Stimulated activated CD4-positive, alpha-beta T cell treated with anti-CD3 and anti-CD28 coated beads, Interleukin-4, amount 100 ng/mL, for 48 hours (primary cell): Measurements from ENCODE around the gene RDH16.
"Not testable (repeated sequence)": the region's sequence is repeated elsewhere in the genome, so short reads cannot be mapped to it uniquely, and the experiment has no call there.

Source experiments
- DNase-seq, 2 donors: peaks; one replicate each; pipeline ENCODE4 v3.0.0-alpha.2; 2020; ENCODE audit warnings: low read depth in 2 of 2

The RDH16 gene

DNA sequence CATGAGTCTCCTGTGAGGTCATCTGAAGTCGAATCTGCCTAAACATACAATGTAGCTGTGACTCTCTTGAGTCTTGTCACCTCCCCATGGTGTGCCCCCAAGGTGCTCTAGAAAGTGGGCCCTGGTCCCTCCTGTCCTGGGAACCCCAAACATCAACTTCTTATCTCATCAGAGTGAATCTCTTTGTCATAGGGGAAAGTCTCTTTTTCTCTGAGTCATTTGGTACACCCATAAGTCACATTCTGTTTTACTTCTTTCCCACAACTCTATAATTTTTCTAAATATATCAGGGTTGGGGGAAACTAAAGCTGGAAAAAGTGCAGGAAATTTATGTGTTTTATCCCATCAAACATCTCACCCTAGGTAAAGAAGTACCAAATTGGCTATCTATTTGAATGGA is 36.1 kb downstream of the RDH16 start:
- DNase-seq: no peak

- not testable (repeated sequence) for DNase-seq
Measured at GRCh38 chr12:56918139-56918538, 39.3 kb downstream of the RDH16 start.

DNA sequence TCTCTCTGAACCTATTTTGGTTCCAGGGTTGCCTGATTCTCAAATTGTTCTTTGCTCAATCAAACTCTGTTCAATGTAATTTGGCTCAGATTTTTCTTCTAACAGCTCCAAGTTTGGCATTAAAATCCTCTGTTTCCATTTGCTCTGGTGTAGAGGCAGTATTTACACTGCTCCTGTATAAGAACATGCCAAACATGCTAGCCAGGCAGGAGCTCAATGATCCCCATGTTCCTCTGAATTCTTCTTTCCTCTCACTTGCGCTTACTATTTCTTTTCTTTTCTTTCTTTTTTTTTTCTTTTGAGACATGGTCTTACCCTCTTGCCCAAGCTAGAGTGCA is 40.4 kb downstream of the RDH16 start:
- no peak for DNase-seq

DNA sequence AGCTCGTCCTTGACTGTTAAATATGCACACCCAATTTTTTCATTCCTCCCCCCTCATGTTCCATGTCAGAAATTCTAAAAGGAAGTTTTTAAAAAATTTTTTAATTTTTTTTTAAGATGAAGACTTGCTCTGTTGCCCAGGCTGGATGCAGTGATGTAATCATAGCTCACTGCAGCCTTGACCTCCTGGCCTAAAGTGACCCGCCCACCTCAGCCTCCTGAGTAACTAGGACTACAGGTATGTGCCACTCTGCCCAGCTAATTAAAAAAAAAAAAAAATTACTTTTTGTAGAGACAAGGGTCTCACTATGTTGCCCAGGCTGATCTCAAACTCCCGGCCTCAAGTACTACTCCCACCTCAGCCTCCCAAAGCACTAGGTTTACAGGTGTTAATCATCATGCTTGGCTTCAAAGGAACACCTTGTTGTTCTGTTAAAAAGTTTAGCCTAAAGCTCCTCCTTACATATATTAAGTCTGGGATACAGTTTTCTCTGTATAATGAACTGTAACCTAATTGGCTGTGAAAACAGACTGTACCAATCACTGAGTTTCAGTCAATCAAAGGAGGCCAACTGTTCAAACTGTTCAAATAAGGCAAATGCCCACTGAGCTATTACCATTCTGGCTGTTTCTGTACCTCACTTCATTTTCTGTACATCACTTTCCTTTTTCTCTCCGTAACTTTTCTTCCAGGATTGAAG is 41.0 kb downstream of the RDH16 start:
- no peak for DNase-seq

DNA sequence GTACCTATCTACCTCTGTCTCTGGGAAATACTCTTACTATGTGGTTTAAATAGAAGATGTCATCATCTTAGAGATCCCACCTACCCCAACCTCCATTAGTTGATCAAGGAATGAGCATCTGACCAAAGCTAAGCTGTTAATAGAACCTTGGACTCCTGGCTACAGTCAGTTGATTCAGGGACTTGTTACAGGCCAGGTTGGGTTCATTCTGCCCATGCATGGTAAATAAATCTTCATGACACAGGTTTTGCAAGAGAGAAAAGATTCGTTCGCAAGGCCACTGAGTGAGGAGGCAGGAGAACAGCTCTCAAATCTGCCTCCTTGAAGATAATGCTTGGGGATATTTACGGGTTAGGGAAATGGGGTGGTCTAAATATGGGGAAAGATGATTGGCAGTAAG is 42.7 kb downstream of the RDH16 start:
- no peak for DNase-seq

DNA sequence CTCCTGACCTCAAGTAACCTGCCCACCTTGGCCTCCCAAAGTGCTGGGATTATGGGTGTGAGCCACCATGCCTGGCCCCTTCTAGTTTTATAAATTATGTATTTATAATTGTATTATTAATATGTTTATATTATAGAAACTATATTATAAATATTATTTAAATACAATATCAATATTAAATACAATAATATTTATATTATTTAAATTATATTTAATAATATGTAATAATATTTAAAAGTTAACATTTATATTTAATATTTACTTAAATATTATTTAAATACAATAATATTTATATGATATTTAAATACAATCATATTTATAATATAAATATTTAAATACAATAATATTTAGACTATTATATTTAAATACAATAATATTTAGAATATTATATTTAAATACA is 43.2 kb downstream of the RDH16 start:
- DNase-seq: no peak

GRCh38 chr12:56909403-56909802 is 48.0 kb downstream of the RDH16 start:
- DNase-seq: not testable (repeated sequence)

GRCh38 chr12:56908136-56908535 is 49.3 kb downstream of the RDH16 start:
- DNase-seq: no peak

DNA sequence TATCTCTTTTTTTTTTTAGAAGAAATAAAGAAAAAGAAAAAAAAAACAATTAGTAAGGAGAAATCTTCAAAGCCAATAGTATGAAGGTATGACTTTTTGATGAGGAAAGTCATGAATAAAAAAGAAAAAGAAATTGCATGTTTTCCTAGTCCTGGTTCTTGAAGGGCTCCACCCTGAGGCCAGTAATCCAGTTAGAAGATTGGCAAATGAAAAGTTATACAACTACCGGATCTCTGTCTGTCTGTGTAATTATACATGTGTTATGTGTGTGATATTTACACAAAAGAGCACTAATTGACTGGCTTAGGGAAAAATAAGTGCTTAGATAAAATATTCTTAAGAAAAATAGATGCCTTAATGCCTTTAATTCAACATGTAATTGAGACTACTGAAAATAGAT is 51.6 kb downstream of the RDH16 start:
- no peak for DNase-seq

DNA sequence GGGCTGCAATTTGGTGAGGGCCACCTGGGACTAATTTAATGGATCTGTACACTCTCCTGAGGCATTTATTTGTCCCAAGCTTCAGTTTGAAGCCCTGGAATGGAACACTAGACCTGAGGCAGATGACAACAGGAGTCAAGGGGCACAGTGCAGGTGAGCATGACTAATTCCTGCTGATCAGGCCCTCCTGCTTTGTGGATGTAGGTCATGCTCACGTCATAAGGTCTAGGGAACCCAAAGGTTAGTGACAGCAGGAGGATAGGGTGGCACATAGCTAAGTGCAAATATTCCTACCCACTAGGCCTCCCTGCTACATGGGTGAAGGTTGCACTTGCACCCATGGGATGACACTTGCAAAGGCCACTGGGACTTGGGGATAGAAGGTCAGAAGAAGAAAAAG is 54.0 kb downstream of the RDH16 start:
- no peak for DNase-seq
